Effector CD4-positive, alpha-beta T cell (primary cell): Measurements from ENCODE around the gene STARD9.
"Not testable (repeated sequence)": the region's sequence is repeated elsewhere in the genome, so short reads cannot be mapped to it uniquely, and the experiment has no call there.

ENCODE experiments used
- DNase-seq: peaks from one replicate; pipeline ENCODE4 v3.0.0-alpha.2; 2020

The STARD9 gene

GRCh38 chr15:42632105-42632675 lies 56.8 kb downstream of the STARD9 start:
- no peak for DNase-seq

GRCh38 chr15:42640109-42640508 lies 64.7 kb downstream of the STARD9 start:
- DNase-seq: no peak

- DNase-seq: peak; percentile 25
Observed at GRCh38 chr15:42650208-42651066, 75.0 kb downstream of the STARD9 start.

GRCh38 chr15:42665827-42666226 lies 90.4 kb downstream of the STARD9 start:
- DNase-seq: no peak

- no peak for DNase-seq
Observed at GRCh38 chr15:42667855-42668254, 92.4 kb downstream of the STARD9 start.

- no peak for DNase-seq
Observed at GRCh38 chr15:42670451-42670850, 95.0 kb downstream of the STARD9 start.

GRCh38 chr15:42672444-42672843 lies 97.0 kb downstream of the STARD9 start:
- DNase-seq: no peak

- no peak for DNase-seq
Observed at GRCh38 chr15:42674472-42674871, 99.1 kb downstream of the STARD9 start.

- DNase-seq: no peak
Observed at GRCh38 chr15:42675021-42675420, 99.6 kb downstream of the STARD9 start.

- DNase-seq: no peak
Observed at GRCh38 chr15:42679285-42680141, 104.1 kb downstream of the STARD9 start.

GRCh38 chr15:42680142-42680482 lies 104.7 kb downstream of the STARD9 start:
- DNase-seq: not testable (repeated sequence)

- DNase-seq: no peak
Observed at GRCh38 chr15:42681119-42681518, 105.7 kb downstream of the STARD9 start.

GRCh38 chr15:42686281-42686680 lies 110.9 kb downstream of the STARD9 start:
- no peak for DNase-seq

GRCh38 chr15:42687740-42688139 lies 112.3 kb downstream of the STARD9 start:
- no peak for DNase-seq

GRCh38 chr15:42688301-42688700 lies 112.9 kb downstream of the STARD9 start:
- no peak for DNase-seq

GRCh38 chr15:42691308-42691707 lies 115.9 kb downstream of the STARD9 start:
- DNase-seq: no peak

- DNase-seq: no peak
Observed at GRCh38 chr15:42691770-42692169, 116.4 kb downstream of the STARD9 start.

- no peak for DNase-seq
Observed at GRCh38 chr15:42692536-42692935, 117.1 kb downstream of the STARD9 start.

GRCh38 chr15:42692997-42693396 lies 117.6 kb downstream of the STARD9 start:
- DNase-seq: no peak

- DNase-seq: no peak
Observed at GRCh38 chr15:42693496-42693895, 118.1 kb downstream of the STARD9 start.

- no peak for DNase-seq
Observed at GRCh38 chr15:42693942-42694341, 118.5 kb downstream of the STARD9 start.

- DNase-seq: no peak
Observed at GRCh38 chr15:42694398-42694797, 119.0 kb downstream of the STARD9 start.

GRCh38 chr15:42695527-42696071 lies 120.2 kb downstream of the STARD9 start:
- no peak for DNase-seq
